GM12873 (cell line): ENCODE results near the gene HEXIM1.

Experiments used
- TF ChIP-seq, protein P1 (sequence below): IDR thresholded peaks from 2 replicates; pipeline ENCODE4 v1.5.1; 2012; ENCODE audit warnings: low read depth, mild to moderate bottlenecking, moderate library complexity, low read length, control low read depth; ENCODE audit not compliant: insufficient read depth; ENCODE audit errors: missing control alignments

HEXIM1 gene

DNA sequence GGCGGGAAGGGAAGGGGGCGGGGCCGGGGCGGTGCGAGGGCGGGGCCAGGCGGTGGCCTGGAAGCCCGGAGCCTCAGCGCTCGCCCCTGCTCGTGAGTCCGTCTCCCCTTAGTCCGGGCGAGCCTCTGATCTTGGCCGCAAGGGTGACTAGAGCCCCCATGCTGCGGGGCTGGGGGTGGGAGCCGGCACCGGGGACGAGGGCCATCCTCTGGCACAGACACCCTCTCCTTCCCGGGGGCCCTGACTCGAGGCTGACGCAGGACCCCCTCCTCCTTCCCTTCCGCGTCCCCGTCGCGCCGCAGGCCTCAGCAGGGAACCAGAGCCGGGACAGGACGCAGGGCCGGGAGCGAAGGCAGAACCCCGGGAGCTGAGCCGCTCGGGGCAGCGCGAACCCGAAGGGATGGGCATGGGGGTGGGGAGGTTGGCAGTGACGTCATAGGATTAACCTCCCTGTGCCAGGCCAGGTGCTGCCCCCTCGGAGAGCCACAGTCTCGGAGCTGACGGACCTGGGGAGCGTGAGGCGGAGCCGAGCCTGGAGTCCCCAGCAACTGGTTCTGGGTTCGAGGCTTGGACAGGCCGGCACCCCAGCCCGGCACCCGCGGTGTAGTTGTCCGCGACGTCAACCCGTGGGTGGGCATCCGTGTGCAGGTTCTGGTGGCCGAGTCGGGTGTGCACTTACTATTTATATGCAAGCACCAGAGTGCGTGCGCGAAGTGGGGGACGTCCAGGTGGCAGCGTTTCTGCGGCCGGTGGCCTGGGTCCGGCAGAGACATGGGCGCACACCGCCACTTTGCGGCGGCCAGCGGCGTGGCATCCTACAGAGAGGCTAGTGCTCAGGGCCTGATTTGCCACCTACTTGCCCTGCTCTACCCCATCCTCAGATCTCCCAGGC lies 15.5 kb upstream of the HEXIM1 start:
- TF ChIP-seq, protein P1, sequence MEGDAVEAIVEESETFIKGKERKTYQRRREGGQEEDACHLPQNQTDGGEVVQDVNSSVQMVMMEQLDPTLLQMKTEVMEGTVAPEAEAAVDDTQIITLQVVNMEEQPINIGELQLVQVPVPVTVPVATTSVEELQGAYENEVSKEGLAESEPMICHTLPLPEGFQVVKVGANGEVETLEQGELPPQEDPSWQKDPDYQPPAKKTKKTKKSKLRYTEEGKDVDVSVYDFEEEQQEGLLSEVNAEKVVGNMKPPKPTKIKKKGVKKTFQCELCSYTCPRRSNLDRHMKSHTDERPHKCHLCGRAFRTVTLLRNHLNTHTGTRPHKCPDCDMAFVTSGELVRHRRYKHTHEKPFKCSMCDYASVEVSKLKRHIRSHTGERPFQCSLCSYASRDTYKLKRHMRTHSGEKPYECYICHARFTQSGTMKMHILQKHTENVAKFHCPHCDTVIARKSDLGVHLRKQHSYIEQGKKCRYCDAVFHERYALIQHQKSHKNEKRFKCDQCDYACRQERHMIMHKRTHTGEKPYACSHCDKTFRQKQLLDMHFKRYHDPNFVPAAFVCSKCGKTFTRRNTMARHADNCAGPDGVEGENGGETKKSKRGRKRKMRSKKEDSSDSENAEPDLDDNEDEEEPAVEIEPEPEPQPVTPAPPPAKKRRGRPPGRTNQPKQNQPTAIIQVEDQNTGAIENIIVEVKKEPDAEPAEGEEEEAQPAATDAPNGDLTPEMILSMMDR: peak; percentile 92

DNA sequence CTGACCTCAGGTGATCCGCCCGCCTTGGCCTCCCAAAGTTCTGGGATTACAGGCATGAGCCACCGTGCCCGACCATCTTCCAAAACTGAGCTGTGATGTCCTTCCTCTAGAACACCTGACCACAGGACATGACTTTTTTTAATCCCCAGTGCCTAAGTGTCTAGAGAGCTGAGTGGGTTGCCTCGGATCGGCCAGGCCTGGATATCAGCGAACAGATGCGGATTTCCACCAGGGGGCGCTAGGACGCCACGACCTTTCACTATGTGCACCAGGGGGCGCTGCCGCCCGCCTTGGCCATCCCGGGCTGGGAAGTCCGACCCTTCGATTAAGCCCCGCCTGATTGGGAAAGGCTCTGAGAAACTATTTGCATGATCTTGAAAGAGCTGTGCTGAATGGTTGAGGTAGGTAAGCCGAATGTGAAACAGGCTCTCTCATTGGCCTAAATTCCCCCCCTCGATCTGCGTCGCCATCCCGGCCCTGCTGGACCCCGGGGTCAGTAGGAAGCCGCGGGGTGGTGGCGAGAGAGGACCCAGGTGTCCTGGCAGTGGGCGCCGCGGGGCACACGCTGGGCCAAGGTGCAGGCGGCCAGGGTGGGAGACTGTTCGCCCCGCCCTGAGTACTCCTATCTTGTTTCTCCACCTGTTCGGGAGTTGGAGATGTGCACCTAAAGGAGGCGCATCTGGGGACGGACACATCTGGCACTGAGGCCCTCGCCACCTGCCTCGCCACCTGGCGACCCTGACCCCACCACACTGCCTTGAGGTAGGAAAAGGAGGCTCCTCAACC lies 12.9 kb upstream of the HEXIM1 start, which contains the start of gene ACBD4:
ACBD4 (plus strand) TSS at position 496 of the 786 bp plus-strand sequence. CDS start 458 bp downstream, outside the sequence.
- TF ChIP-seq, protein P1: peak; percentile 100

DNA sequence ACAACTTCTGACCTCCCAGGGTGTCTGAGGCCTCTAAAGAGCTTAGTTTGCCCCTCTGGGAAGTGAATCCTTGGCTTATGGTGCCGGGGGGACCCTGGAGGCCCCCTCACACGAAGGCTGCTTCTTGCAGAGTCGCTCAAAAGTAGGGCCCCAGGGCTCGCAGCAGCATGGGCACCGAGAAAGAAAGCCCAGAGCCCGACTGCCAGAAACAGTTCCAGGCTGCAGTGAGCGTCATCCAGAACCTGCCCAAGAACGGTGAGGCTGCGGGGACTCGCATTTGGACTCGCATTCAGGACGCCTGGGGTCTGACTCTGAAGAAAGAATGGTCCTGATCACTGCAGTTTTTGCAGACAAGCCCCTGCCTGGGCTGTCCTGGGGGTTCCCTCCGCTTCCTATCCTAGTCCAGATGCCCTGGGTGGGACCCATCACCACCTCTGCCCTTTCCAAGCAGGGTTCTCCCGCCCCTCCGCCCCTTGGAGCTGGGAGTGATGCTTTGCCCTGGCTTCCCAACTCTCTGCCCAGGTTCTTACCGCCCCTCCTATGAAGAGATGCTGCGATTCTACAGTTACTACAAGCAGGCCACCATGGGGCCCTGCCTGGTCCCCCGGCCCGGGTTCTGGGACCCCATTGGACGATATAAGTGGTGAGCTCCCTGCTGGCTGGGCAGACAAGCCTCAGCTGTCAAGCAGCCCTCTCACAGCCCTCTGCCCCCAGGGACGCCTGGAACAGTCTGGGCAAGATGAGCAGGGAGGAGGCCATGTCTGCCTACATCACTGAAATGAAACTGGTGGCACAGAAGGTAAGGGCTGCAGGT lies 12.1 kb upstream of the HEXIM1 start:
- TF ChIP-seq, protein P1: no peak

DNA sequence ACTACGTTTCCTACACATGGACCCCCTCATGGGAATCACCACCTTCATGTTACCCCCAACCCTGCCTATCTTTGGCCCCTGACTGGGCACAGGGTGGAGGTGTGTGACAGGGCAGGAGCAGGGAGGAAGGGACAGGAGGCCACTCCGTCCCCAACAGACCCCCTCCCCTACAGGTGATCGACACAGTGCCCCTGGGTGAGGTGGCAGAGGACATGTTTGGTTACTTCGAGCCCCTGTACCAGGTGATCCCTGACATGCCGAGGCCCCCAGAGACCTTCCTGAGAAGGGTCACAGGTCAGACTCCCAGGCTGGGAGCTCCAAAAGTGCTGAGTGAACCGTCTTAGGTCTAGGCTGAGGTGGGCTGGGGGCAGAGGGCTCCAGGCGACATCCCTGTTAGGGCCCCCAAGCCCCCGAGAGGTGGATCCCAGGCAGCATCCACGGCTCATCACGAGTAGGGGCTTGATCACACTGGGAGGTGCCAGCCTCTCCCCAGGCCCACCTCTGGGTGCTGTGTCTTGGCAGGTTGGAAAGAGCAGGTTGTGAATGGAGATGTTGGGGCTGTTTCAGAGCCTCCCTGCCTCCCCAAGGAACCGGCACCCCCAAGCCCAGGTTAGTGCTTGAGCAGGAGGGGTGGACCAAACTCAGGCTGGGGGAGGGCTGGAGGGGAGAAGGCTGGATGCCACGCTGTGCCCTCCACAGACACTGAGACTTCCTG lies 11.3 kb upstream of the HEXIM1 start:
- TF ChIP-seq, protein P1: no peak

DNA sequence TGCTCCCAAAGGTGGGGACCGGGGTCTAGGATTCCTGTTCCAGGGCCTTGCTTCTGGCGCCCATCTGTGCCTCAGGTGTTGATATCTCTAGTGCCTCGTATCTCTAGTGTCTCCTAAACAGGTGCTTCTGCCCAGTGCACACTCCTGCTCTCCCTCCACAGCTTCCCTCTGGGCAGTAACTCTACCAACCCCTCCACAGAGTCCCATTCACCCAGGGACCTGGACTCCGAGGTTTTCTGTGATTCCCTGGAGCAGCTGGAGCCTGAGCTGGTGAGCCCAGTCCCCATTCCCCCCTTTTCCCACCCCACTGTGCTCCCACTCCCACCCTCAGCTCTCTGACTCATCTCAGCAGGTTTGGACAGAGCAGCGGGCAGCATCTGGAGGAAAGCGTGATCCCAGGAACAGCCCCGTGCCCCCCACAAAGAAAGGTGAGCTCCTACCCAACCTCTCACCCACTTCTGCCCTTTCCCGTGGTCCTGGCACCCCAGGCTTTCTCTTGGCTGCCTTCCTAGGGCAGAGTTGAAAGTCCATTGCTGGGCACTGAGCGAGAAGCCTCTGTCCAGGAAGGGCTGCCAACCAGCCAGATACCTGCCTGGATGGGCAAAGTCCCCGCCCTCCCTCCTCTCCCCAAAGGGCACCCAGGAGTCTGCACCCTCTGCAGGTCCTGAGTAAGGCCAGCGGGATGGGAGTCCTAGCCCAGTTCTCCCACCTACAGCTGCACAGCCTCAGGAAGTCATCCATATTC lies 10.5 kb upstream of the HEXIM1 start:
- TF ChIP-seq, protein P1: no peak

DNA sequence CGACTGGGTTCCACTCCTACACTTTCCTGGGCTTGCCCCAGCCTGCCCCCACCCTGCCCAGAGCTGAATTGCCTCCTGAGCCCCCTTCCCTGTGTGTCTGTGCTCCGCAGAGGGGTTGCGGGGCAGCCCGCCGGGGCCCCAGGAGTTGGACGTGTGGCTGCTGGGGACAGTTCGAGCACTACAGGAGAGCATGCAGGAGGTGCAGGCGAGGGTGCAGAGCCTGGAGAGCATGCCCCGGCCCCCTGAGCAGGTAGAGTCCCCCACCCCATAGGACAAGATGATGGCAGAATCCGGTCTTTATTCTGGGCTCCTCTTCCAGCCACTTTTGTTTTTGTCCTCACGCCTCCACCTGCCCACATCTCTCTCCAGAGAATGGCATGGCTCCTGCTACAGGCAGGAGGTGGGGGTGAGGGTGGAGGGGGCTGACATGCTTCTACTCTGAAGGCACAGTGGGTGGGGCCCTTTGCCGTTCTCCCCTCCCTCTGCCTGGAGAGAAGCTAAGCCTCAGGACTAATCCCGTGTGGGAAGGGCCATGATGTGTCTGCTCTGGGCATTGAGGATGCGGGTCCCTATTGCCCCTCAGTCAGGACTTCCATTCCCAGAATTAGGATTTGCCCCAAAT lies 9.3 kb upstream of the HEXIM1 start:
- TF ChIP-seq, protein P1: no peak
